Right renal cortex interstitium (tissue), 3 donors: ENCODE measurements around the gene HTR4. TPM values are rescaled to one million over a fixed set of nuclear protein-coding genes. Genes with fewer than 3 reads are reported as not detected.
"Not testable (repeated sequence)": the region's sequence is repeated elsewhere in the genome, so short reads cannot be mapped to it uniquely, and the experiment has no call there.

Experiments used
- DNase-seq, 3 donors: peaks; one replicate each; pipeline ENCODE4 v3.0.0-alpha.2; 2013; ENCODE audit warnings: low read depth in 3 of 3, low spot score in 2 of 3
- polyA plus RNA-seq, 3 donors: library from polyadenylated mRNA; unstranded; fragments of 120-200 nt; gene quantifications; one replicate each; pipeline ENCODE4 v1.2.1, GENCODE V29; 2013; ENCODE audit not compliant: insufficient read length in 3 of 3

HTR4 gene
- polyA plus RNA-seq, 3 donors = 0.04 to 0.08 (median 0.06) TPM

DNA sequence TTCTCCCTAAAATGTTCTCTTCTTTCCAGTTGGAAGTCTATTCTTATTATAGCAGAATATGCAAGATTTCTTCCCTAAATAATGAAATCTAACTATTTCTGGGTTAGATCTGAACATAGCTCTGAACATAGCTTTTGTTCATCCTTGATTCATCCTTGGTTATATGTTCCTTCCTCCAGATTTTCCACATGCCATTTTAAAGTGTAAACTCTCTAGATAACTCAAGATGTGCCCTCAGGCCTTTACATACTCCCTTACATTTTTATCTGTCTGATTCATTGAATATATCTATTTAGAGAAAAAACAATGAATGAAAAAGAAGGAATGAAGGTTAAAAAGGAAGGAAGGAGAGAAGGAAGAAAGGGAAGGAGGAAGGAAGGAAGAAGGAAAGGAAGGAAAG is 169.7 kb downstream of the HTR4 start:
- DNase-seq = no peak

DNA sequence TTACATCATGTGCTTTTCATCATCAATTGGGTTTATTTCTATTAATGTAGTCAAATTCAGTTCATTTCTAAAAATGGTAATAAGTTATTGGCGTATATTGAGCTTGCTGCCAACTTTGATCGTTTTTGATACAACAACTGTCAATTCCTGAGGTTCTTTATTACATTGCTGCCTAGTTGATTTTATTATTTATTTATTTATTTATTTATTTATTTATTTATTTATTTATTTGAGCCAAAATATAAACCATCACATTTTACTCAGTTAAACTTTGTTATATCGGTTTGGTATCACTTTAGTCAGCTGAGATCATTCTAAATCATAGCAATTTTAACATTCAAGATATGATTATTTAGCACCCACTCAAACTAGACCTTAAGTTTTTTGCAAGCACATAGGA is 170.6 kb downstream of the HTR4 start:
- DNase-seq = no peak

DNA sequence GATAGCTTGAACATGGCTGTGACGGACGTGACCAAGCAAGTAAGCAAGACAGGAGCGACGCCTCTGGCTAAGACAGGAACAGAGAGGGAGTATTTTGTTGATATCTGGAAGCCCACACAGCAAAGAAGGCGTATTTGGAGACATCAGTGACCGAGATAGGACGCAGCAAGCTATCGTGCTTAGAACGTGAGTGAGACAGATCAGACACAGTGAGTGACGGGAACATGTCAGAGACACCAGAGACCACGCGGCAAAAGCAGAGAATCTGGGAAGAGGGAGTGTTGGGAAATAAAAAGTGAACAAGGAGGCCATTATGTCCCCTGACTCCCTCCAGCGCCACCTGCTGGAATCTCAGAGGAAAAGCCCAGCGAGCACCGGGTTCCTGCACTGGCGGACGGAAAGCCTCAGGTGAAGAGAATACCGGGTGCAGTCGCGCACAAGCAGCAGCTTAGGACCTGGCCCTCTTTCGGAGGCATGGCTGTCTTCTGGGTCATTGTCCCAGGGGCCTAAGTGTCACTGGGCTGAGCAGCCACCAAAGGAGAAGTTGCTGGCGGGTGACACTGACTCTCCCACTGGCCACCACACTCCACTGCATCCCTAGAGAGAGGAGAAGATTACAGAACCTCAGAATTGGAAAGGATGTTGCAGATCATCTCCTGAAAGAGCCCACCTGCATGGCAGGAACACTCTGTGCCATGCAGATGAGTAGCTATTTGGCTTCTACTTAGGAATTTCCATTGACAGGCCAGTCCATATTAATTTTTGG is 171.4 kb downstream of the HTR4 start:
- peak in 1 of 3 donors; percentile 2 for DNase-seq

DNA sequence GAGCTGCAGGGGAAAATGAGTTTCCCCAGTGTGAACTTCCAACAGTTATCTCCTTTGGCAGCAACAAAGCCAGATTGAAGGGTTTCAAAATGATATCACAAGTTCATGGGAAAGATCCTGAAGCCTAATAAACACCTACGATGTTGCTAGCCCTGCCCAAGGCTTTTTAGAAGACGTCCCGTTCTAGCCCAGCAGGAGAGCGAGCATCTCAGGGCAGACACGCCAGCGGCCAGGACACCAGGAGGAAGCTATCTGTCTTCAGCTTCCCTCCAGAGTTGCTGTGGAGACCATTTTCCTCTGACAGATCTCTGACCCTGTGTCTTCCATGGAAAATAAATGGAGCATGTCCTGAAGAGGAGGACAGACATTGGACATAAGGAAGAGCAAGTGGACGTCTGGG is 172.1 kb downstream of the HTR4 start:
- DNase-seq = no peak

DNA sequence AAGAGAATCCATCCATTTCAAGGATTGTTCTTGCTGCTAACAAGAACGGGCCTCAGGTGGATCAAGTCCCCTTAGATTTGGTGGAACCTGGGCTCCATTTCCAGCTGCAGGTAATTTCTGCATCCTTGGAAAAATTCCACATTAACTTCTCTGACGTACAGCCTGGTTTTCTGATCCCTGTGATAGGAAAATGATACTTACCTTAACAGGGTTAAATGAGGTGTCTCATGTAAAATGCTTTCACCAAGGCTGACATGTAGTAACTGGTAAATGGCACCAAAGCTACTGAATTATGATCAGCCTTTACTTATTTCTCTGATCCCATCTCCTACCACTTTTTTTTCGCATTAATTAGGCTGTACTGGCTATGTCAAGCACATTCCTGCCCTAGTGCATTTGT is 176.9 kb downstream of the HTR4 start:
- DNase-seq = no peak

DNA sequence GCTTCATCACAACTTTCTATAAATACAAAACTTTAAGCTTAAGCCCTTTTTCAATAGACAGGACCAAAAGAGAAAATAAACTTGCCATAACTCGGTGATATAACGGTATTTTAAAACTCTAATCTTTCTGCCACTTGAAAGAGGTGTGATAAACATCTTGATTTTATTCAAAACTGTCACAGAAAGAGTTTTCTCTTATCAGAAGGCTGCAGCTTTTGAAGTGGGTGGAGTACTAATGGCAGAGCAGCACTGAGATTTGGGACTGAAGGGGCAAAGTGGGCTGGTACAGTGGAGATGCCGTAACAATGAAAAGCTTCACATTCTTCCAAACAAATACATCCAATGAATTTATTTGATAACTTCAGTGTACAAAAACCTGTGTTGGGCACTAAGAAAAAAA is 178.0 kb downstream of the HTR4 start:
- DNase-seq = no peak

DNA sequence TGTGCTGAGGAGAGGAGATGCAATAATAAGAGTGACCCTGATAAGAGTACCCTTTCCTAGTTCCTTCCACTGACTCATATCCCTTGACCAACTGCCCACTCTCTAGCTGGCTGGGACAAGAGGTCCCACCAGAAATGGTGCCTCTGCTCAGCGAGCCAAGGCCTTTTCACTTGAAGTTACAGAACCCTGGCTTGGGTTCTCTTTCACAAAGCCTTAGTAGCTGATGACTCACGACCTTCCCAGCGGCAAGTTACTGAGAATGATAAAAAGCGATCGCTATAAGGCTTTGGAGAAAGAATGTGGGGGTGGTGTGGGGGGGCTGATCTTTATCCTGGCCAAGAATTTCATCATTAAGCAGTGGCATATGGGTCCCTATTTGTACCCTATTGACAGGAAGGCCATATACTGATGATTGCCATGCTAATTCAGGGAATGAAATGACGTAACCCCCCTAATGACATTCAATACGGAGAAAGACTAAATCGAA is 180.3 kb downstream of the HTR4 start:
- DNase-seq = no peak

DNA sequence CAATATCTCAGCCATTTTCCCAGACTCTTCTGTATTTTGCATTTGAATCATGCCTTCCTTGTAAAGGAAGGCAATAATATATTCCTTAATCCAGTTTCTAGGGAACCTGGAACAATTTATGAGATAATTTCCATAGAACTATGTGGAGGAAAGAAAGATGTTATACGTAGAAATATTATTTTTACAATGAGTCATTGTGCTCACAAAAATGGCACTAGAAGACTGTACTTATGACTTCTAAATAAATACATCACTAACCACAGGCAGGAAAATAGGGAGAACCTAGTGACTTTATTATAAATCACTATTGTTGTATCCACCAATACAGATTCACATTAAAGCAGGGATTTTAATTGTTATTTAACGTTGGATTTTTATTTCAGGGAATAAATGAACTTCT is 182.9 kb downstream of the HTR4 start:
- DNase-seq = no peak

DNA sequence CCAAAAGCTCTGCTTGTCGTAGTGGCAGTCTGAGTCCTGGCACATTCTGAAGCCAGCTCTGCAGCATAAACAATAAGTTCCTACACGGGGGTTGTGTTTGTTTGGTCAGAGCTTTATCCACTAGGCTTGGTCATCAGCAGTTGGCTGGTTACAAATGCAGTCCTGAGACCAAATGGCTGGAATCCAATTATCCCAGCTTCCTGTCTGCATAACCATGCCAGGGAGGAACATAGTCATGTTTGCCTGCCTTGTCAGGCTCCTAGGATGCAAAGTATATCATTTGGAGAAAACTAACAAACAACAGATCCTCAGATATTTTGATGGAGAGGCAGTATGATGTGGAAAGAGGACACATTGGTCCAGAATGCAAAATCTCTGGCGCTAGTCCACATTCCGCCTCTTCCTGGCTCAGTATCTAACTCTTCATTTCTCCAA is 184.8 kb downstream of the HTR4 start:
- DNase-seq = no peak

DNA sequence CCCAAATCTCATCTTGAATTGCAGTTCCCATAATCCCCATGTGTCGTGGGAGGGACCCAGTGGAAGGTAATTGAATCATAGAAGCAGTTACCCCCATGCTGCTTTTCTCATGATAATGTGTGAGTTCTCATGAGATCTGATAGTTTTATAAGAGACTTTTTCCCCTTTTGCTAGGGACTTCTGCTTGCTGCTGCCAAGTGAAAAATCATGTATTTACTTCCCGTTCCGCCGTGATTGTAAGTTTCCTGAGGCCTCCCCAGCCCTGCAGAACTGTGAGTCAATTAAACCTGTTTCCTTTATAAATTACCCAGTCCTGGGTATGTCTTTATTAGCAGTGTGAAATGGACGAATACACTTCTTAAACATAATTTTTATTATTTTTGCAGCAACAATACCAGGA is 185.6 kb downstream of the HTR4 start:
- not testable (repeated sequence) for DNase-seq

DNA sequence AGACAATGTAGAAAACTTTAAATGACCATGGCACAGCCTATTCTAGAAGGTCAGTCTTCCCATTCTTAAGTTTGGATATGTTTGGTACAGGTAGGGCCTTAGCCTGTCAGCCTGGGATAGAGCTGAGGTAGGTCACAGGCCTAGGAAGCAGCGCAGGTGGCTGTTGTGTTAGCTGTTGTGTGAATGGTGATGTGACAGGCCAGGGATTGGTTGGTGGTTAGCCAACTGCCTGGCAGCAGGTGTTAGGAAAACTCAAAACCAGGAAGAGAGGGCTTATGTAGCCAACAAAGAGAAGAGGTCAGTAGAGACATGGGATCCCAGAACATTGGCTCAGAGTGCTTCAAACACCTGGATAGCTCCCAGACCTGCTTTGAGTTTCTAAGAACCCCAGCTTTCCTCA is 186.4 kb downstream of the HTR4 start:
- no peak for DNase-seq

DNA sequence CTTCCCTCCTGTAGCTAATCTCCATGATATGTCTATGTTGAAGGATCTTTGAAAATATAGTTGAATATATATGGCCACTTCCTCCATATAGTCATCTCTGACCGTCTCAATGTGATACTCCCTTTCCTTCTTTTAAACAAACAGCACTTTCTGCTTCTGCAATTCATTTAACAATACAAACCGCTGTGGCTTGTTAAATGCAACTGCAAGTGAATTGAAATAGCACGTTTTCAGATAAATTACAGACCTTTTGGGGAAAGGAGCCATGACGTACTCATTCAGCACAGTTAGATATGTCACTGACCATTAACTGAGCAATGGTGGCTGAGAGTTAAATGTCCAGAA is 188.1 kb downstream of the HTR4 start:
- no peak for DNase-seq

DNA sequence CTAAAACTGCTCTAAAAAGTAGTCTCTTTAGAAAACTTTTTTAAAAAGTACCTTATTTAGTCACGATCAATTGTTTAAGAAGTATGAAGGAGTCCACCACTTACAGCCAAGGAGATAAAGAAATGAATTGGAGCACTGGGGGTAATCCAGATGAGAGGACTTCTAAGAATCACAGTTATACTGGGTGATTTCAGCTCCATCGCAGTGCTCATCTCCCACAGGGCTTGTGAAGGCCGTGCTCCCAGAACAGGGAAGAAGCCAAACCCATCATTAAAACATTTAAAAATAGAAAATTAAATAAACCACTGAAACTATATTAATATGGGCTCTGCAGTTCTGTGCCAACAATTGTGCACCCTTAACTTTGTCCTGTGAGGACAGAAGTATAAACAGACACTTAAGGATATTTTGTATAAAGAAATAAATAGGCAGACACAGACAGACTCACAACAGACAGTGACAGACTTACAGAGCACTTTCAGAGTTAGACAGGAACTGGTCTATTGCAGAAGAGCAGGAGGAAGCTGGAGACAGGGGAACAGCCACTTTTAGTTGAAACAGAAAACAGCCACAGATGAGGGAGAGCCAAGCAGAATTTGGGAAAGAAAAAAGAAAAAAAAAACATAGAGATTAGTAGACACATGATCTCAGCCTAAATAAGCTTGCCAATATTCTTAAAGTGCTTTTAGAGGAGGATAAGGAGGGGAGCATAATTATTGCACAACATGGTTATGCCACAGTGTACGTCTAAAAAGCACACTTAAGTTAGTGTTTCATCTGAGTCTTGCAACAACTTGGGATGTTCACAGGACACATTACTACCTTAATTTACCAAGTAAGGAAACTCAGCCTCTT is 188.7 kb downstream of the HTR4 start:
- DNase-seq = no peak

DNA sequence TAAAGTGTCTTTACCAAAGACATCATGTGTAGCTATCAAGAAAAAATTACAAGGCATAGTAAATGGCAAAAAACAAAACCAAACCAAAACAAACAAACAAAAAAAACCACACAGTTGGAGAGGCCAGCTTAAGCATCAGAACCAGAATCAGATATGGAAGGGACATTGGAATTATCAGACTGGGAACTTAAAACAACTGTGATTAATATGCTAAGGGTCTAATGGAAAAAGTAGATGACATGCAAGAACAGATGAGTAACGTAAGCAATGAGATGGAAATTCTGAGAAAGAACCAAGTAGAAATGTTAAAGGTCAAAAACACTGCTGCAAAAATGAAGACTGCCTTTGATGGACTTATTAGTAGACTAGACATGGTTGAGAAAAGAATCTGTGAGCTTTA is 194.7 kb downstream of the HTR4 start:
- DNase-seq = no peak

DNA sequence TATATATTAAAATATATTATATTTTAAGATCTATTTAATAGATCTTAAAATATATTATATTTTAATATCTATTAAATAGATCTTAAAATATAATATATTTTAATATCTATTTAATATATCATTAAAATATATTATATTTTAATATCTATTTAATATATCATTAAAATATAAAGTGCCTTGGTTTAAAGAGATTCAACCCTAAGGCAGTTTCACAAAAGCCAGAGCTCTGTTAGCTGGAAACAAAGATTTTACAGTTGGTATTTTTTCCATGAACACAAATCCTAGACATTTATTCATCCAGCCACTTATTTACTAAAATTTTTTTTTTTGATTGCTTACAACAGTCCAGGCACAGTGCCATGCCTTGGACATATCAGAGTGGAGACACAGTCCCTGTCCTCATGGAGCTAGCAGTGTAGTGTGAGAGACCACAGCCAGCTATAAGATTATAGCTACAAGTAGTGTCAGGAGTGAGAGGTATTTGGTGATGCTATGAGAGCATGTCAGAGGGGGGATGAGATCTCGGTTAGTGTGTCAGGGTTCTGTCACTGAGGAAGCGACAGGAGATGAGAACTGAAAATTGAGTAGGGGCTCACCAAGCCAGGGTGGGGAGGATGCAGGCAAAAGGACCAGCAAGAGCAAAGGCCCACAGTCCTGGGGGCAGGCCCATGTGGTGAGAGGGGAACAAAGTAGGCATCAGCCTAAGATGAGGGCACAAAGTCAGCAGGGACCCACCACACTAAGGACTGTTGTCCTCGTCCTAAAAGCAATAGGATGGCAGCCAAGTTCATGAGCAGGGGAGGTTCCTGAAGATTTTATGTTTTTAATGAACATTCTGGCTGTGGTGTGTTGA is 196.1 kb downstream of the HTR4 start:
- no peak for DNase-seq

DNA sequence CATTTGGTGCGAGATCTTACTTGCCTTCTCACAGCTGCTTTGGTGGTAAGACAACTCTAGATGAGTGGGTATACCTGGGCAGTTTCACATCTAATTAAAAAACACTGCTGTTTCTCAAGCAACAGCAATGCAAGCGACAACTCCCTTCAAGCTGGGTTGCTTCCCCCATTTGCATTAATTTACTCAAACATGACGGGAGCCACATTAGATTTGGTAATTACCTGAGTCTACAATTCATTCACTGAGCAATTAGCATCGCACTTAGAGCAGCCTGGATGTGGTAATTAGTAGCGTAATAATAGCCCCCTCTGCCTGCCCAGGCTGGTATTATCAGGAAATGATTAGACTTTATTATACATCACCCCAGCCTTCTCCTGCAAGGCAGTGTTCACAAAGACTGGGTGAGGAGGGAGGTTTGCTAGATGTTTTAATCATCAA is 197.1 kb downstream of the HTR4 start:
- DNase-seq = peak in 2 of 3 donors; percentile 5 to 12

DNA sequence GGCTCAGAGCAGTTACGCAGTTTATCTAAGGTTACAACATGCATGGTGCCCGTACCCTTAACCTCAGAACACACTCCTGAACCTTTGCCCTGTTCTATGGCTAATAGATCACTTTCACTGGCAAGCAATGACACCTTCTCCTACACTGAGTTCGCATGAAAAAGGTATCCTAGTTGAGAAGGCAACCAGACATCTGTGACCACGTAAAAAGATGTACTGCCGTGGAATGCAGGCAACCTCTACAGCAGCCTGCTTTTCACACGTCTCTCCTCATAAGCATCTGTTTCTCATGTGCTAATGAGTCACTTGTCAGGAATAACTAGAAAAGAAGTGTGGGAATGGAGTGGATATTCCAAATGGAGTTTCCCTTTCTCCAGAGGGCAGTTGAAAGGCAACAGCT is 199.1 kb downstream of the HTR4 start:
- no peak for DNase-seq

DNA sequence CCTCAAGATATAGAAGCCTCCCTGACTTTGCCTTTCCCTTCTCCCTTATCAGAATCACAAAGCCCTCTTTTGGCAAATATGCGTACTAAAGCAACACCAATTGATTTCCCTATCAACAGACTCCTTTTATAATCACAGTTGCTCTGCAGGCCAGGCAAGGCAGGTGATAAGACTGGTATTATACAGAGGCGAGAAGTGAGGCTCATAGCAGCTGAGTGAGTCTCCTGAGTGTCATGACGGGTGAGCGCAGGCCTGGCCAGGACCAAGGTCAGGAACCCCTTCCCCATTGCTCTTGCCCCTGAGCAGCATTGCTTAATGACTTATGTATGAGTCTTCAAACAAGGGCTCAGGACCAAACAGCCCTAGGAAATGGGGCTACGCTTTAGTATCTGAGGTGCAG is 199.8 kb downstream of the HTR4 start:
- DNase-seq = no peak

DNA sequence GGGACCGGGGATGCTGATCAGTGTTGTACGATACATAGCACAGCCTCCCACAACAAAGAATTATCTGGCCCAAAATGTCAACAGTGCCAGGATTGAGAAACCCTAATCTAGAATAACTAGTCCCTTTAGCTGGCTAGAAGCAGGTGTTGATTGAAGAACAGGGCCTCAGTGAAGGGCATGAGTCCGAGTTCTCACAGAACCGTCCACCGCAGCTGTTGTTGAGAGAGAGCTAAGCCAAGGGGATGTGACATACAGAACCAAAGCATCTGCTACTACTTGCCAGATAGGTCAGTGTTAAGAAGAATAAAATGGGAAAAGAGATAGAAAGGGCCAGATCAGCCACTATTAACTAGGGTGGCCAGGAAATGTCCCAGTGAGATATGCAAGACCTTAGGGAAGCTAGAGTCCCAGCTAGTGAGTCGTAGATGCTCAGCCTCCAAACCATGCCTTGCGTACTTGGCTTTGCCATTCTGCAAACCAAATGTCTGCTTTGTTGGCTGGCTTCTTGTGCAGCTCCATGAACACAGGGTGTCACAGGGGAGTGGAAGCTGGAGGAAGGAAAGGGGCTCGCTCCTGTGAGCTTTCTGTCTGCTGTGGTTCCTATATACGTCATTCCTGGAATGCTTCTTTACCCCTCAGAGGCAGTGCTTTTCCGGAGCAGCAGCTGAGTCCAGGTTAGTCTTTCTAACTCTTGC is 201.7 kb downstream of the HTR4 start:
- no peak for DNase-seq

DNA sequence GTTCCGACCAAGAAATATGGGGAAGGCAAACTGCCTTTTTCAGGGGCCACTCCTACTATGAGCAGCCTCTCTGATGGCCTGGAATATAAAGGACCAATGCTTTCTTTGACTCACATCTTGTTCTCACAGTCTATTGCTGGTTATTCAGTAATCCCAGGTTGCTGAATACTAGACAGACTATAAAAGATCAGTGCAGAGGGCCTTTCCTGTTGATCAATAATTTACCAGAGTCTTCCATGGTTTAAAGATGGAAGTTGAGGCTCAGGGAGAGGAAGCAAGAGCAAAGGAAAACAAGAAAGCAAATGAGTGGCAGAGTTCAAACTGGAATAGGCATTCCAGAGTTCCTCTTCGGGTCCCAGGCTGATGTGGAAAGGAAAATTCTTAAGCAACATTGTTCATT is 207.7 kb downstream of the HTR4 start:
- DNase-seq = peak in 1 of 3 donors; percentile 19
